ENCODE results near the gene STIMATE. TPM values are rescaled to one million over a fixed set of nuclear protein-coding genes. Genes with fewer than 3 reads are reported as not detected.

Gene STIMATE
- total RNA-seq, 1 donor from 2014 or later: 12.1 TPM

GRCh38 chr3:52816199-52816598, 81.1 kb downstream of the STIMATE start:
- no peaks in the 10 kb centered on the region for H4K20me1 ChIP-seq (ENCODE audit: insufficient read depth, low read length)
- H3K36me3 ChIP-seq (ENCODE audit: insufficient read depth, low read length): no peaks in the 10 kb centered on the region
- H2AFZ ChIP-seq (ENCODE audit: low read depth, low read length): no peak overlapping the region
- H3K27ac Mint-ChIP-seq (ENCODE audit: unreplicated experiment): no peak overlapping the region
- H3K36me3 Mint-ChIP-seq (ENCODE audit: low read depth, unreplicated experiment): no peaks in the 10 kb centered on the region
- no peak overlapping the region for H3K4me2 ChIP-seq (ENCODE audit: low read length)
- H3K4me3 ChIP-seq (ENCODE audit: insufficient read depth, low read depth, low read length): no peak overlapping the region
- no peak overlapping the region for H3K27ac ChIP-seq (ENCODE audit: low read depth, low read length)
- H3K9ac ChIP-seq (ENCODE audit: low read length): no peak overlapping the region
- no peak overlapping the region for H3K4me3 Mint-ChIP-seq (ENCODE audit: unreplicated experiment)
- peaks cover 21% of the 10 kb centered on the region for H3K27me3 Mint-ChIP-seq (ENCODE audit: low read depth, unreplicated experiment)
- H3K4me1 ChIP-seq (ENCODE audit: insufficient read depth, low read length): no peaks in the 10 kb centered on the region
- peaks cover 4% of the 10 kb centered on the region for H3K4me1 Mint-ChIP-seq (ENCODE audit: low read depth, unreplicated experiment)
- DNase-seq (ENCODE audit: low read depth) (no peak), FAIRE-seq (no peak)
- TF ChIP-seq EZH2 (IDR thresholded peaks at IDR 0.05; ENCODE audit: insufficient read depth, low read length) (no peak), CTCF (IDR thresholded peaks at IDR 0.05; ENCODE audit: insufficient read depth, low read depth, low read length) (no peak)
- no peaks in the 10 kb centered on the region for H3K9me3 Mint-ChIP-seq (ENCODE audit: unreplicated experiment)
- no peaks in the 10 kb centered on the region for H3K27me3 ChIP-seq (ENCODE audit: insufficient read depth, low read length)
- no peaks in the 10 kb centered on the region for H3K9me3 ChIP-seq (ENCODE audit: insufficient read depth, low read depth, low read length)
- H3K79me2 ChIP-seq (ENCODE audit: insufficient read depth, low read length): no peaks in the 10 kb centered on the region

GRCh38 chr3:52813810-52814209, 83.5 kb downstream of the STIMATE start:
- no peaks in the 10 kb centered on the region for H3K36me3 Mint-ChIP-seq (ENCODE audit: low read depth, unreplicated experiment)

More at GRCh38 chr3:52813810-52814209, 83.5 kb downstream of the STIMATE start:
- Mint-ChIP-seq H3K27me3 (ENCODE audit: low read depth, unreplicated experiment) (peaks cover 29% of the 10 kb centered on the region), H3K4me3 (ENCODE audit: unreplicated experiment) (no peak overlapping the region), H3K9me3 (ENCODE audit: unreplicated experiment) (peaks cover 3% of the 10 kb centered on the region), H3K4me1 (ENCODE audit: low read depth, unreplicated experiment) (peaks cover 4% of the 10 kb centered on the region), H3K27ac (ENCODE audit: unreplicated experiment) (no peak overlapping the region)
- no peaks in the 10 kb centered on the region for H3K27me3 ChIP-seq (ENCODE audit: insufficient read depth, low read length)
- FAIRE-seq: no peak
- H3K4me3 ChIP-seq (ENCODE audit: insufficient read depth, low read depth, low read length): no peak overlapping the region
- H3K79me2 ChIP-seq (ENCODE audit: insufficient read depth, low read length): no peaks in the 10 kb centered on the region
- TF ChIP-seq CTCF (IDR thresholded peaks at IDR 0.05; ENCODE audit: insufficient read depth, low read depth, low read length) (no peak), EZH2 (IDR thresholded peaks at IDR 0.05; ENCODE audit: insufficient read depth, low read length) (no peak)
- no peaks in the 10 kb centered on the region for H3K9me3 ChIP-seq (ENCODE audit: insufficient read depth, low read depth, low read length)
- no peak overlapping the region for H2AFZ ChIP-seq (ENCODE audit: low read depth, low read length)
- H3K36me3 ChIP-seq (ENCODE audit: insufficient read depth, low read length): no peaks in the 10 kb centered on the region
- H3K9ac ChIP-seq (ENCODE audit: low read length): no peak overlapping the region
- H3K4me2 ChIP-seq (ENCODE audit: low read length): no peak overlapping the region
- H3K4me1 ChIP-seq (ENCODE audit: insufficient read depth, low read length): no peaks in the 10 kb centered on the region
- H3K27ac ChIP-seq (ENCODE audit: low read depth, low read length): no peak overlapping the region
- no peak for DNase-seq (ENCODE audit: low read depth)
- no peaks in the 10 kb centered on the region for H4K20me1 ChIP-seq (ENCODE audit: insufficient read depth, low read length)
